ENCODE measurements around the gene ETFB.

The ETFB gene

GRCh38 chr19:51370230-51370629, 4.0 kb upstream of the ETFB start:
- Histone ChIP-seq H3K27ac (replicated peaks) (no peak overlapping the region), H3K4me3 (replicated peaks; ENCODE audit: insufficient read depth, low read length) (no peak overlapping the region), H3K27me3 (ENCODE audit: insufficient read depth, poor library complexity, severe bottlenecking) (no peaks in the 10 kb centered on the region)
- no peak for TF ChIP-seq REST (IDR thresholded peaks at IDR 0.05; ENCODE audit: insufficient replicate concordance, low read depth)
- TF ChIP-seq SPI1 (IDR thresholded peaks at IDR 0.05; ENCODE audit: borderline replicate concordance, low read depth): no peak
- no peak for TF ChIP-seq POLR2AphosphoS5 (IDR thresholded peaks at IDR 0.05; ENCODE audit: low read depth)
- no peak for DNase-seq (ENCODE audit: low read depth in 1 of 2, low spot score in 1 of 2)

DNA sequence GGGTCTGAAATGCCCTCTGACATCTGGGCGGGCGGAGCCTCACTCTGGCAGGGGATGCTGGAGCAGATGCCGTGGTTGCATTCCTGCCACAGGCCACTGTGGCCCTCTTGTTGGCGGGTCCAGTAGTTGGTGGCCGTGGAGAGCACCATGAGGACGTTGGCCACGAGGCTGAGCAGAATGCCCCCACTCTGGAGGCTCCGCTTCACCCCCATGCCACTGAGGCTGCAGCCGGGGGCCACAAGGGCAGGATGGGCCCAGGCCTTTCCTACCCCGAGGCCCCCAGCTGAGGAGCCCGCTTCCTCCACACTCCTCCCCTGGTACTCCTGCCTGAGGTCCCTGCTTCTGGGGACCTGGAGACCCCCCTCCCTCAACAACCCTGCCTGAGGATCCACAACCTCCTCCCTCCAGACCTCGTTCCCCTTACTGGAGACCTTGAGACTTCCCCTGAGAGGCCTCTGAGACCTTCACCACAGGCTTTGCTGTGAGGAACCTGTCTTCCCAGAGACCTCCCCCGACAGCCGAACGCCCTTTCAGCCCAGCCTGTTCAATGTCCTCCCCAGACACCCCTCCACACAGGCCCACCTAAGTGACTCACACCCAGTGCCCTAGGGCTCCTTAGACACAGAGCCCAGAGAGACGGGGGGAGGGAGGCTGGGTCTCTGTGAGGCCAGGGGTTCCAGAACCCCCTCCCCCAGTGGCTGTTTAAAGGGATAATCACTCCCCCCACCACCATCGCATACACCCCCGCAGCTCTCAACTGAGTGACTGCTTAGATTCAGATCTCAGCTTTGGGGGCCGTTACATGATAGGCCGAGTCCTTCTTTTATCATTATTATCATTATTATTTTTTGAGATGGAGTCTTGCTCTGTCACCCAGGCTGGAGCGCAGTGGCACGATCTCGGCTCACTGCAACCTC, 2.4 kb upstream of the ETFB start, which contains the start of gene CLDND2:
Gene CLDND2, minus strand, starts transcription at position 638 of the 917 bp plus-strand sequence. Its CDS starts 426 bp downstream, at position 212.
- TF ChIP-seq GABPA (IDR thresholded peaks at IDR 0.05; ENCODE audit: low read depth): no peak
- TF ChIP-seq CTCF (IDR thresholded peaks at IDR 0.05; ENCODE audit: insufficient read depth, low read length): no peak
- TF ChIP-seq POLR2AphosphoS5 (IDR thresholded peaks at IDR 0.05; ENCODE audit: low read depth): peak; percentile 5; the same call in 1 of the 2 replicates
- peak; percentile 43; the same call in 1 of the 2 replicates for TF ChIP-seq SPI1 (IDR thresholded peaks at IDR 0.05; ENCODE audit: borderline replicate concordance, low read depth)
- TF ChIP-seq REST (IDR thresholded peaks at IDR 0.05; ENCODE audit: insufficient replicate concordance, low read depth): no peak
- peak within 1 kb of the TSS; percentile 92 for H3K27ac ChIP-seq (replicated peaks)
- no peaks in the 10 kb centered on the region for H3K27me3 ChIP-seq (ENCODE audit: insufficient read depth, poor library complexity, severe bottlenecking)
- peak; percentile 62 to 83 for DNase-seq (ENCODE audit: low read depth in 1 of 2, low spot score in 1 of 2)
- peak within 1 kb of the TSS; percentile 47 for H3K4me3 ChIP-seq (replicated peaks; ENCODE audit: insufficient read depth, low read length)

- H3K4me3 ChIP-seq (replicated peaks; ENCODE audit: insufficient read depth, low read length): peak overlapping the region; percentile 67
- TF ChIP-seq POLR2AphosphoS5 (IDR thresholded peaks at IDR 0.05; ENCODE audit: low read depth) (peak; percentile 19), GABPA (IDR thresholded peaks at IDR 0.05; ENCODE audit: low read depth) (no peak), SPI1 (IDR thresholded peaks at IDR 0.05; ENCODE audit: borderline replicate concordance, low read depth) (no peak), REST (IDR thresholded peaks at IDR 0.05; ENCODE audit: insufficient replicate concordance, low read depth) (no peak), CTCF (IDR thresholded peaks at IDR 0.05; ENCODE audit: insufficient read depth, low read length) (no peak)
- H3K27me3 ChIP-seq (ENCODE audit: insufficient read depth, poor library complexity, severe bottlenecking): no peaks in the 10 kb centered on the region
- peak overlapping the region; percentile 92 for H3K27ac ChIP-seq (replicated peaks)
- peak; percentile 99 to 100 for DNase-seq (ENCODE audit: low read depth in 1 of 2, low spot score in 1 of 2)
These were observed 1.6 kb upstream of the ETFB start for GRCh38 chr19:51367565-51368365.
